ENCODE data around the gene TSLP.

The TSLP gene

GRCh38 chr5:111071413-111071812 is at the start of gene TSLP:
TSLP (plus strand) TSS chr5:111071713; CDS start chr5:111071891, 178 bp downstream.
- DNase-seq, result no peak

DNA sequence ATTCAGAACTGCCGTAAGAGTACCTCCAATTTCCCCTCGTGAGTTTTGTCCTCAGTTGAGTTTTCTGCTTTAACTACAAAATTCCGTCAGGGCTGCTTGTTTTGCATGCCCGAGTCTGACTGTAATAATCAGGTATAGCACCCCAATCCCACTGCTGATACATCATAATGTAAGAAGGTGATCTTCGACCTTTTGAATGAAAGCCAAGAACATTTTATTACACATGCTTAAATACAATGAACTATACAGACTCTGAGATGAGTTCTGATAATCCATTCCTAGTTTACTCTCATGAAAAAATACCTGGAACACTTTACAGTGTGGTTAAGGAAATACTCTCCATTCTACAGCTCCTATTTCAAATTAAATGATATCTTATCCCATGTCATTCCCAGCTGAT is 49.2 kb upstream of the TSLP start:
- DNase-seq, result no peak

DNA sequence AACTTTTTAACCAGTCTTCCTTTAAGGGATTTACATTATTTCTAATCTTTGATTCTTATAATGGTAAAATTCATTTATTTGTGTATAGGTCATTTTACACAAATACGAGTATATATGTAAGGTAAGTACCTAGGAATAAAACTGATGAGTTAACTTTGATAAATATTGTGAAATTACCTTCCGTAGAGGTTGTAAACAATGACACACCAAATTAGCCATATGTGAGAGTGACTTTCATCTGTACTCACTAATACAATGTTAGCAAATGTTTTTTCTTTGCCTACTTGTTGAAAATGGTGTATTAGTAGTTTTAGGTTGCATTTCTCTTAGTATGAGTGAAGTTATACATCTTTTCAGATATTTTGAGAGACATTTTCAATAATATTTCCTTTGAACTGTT is 42.6 kb upstream of the TSLP start:
- DNase-seq, result no peak

- DNase-seq, result no peak
Measured at GRCh38 chr5:111043712-111044506, 27.6 kb upstream of the TSLP start.

- no peak for DNase-seq
Measured at GRCh38 chr5:111058064-111058463, 13.4 kb upstream of the TSLP start.

GRCh38 chr5:111060169-111060568 is 11.3 kb upstream of the TSLP start:
- no peak for DNase-seq

DNA sequence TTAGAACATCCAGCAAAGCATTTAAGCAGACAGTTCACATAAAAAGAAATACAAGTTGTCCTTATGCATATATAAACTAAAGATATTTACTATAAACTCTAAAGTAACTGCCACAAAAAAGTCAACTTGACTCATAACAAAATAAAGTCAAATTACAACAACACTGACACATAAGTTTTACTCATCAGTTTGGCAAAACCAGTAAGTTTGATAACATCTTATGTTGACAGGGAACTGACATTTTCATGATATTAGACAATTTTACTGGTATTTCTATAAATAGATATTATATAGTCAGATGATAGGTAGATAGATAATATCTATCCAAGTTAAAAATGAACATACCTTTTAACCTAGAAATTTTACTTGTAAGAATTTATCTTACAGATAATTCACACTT is 9.9 kb upstream of the TSLP start:
- DNase-seq, result no peak

DNA sequence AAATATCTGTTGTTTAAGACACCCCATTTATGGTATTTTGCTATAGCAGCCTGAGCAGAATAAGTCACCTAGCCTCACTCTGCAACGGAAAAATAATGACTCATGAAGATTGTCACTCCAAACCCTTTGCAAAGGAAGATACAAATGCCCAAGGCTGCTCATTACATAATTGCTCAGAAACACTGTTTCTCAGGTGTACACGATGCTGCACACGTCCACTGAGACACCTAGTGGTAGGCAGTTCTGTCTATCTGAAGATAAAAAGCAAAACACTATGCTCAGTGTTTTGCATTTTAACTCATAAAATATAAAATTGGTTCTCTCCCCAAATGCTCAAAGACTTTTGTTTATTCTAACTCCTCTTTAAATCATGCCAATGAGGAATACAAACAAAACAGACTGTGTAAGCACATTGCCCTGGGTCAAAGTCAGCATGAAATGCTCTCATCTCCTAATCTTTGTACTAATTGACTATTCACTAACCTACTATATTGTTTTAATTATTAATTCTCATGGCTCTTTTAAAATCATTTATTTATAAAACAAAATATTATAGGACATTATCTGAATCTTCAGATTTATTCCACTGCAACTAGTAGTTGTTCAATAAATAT is 7.7 kb upstream of the TSLP start:
- no peak for DNase-seq

DNA sequence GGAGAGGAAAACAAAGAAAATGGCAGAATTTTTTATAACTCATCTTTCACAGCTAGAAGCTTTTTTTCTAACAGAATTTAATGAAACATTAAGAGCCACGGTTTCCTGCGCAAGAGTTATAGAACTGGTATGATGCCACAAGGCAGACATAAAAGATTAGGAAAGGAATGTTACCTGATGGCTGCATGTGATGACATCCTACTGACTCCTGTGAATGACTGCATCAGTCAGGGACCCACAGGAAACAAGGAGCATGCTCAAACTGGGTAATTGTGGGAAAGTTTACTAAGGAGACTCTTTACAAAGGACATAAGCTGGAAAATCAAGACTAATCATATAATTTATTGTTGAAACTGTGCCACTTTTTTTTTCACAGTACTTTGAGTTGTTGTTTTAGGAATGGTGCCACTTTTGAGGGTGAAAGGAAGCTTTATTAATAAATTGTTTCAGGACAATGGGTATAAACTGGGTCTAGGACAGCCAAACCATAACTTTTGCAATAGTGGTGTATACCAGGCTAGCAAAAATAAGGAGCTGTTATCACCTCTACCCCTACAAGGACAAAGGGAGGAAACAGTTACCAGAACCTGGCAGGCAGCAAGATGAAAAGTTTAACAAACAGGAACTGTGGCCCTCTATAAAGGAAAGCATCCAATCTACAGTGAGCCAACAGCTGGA is 5.1 kb upstream of the TSLP start:
- no peak for DNase-seq

- no peak for DNase-seq
Measured at GRCh38 chr5:111068213-111068612, 3.3 kb upstream of the TSLP start.

DNA sequence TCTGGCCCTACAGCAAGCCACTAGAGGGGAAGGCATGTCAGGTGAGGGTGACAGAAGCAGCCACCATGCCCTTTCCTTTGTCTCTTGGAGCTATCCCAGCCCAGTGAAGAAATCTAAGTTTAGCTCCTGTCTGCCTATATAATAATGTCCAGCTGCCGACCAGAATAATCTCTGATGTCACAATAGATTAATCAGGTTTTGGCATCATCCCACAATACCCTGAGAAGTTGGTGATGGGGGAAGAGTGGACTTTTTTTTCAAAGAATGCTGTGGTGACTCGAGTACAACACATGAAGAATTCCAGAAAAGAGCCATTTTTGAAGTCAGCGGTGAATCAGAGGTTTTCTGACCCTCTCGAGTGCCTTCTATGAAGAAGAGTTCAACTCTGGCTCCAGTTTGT is 1.7 kb upstream of the TSLP start:
- no peak for DNase-seq

GRCh38 chr5:111070272-111071134 is 1.0 kb upstream of the TSLP start:
- DNase-seq, result no peak

DNA sequence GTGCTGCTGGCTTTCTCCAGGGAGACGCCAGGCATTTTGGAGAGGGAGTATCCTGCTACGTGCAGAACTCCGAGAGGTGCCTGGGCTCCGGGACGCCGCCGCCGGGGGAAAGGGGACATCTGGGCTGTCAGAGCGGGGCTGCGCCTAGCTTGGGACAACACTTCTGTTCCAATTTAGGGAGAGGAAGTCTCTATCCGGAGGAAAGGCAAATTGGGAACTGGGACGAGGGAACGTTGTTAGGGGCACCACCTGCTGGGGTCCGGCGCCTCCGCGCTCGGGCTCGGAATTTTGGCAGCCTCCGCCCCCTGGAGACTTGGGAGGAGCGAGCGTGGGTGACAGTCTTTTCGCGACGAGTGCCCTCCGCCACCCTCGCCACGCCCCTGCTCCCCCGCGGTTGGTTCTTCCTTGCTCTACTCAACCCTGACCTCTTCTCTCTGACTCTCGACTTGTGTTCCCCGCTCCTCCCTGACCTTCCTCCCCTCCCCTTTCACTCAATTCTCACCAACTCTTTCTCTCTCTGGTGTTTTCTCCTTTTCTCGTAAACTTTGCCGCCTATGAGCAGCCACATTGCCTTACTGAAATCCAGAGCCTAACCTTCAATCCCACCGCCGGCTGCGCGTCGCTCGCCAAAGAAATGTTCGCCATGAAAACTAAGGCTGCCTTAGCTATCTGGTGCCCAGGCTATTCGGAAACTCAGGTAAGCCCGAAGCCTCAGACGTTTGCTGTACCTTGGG is 1.6 kb downstream of the TSLP start:
- DNase-seq, result peak; percentile 4

DNA sequence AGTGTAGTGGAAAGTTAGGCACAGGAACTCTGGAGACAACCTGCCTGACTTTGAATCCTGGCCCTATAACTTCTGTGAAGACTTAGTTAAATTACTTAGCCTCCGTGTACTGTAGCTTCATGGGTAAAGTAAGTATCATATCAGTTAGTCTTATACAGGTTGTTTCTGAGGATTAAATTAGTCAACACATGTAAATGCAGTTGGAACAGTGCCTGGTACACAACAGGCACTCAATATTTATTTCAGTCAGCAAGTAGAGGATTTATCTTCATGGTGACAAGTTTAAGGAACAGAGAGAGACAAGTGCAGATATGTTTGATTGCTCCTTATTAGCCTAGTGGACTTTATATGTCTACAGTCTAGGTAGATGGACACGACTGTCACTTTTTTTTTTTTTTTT is 2.7 kb downstream of the TSLP start:
- no peak for DNase-seq

- DNase-seq, result no peak
Measured at GRCh38 chr5:111075520-111075919, 4.0 kb downstream of the TSLP start.

DNA sequence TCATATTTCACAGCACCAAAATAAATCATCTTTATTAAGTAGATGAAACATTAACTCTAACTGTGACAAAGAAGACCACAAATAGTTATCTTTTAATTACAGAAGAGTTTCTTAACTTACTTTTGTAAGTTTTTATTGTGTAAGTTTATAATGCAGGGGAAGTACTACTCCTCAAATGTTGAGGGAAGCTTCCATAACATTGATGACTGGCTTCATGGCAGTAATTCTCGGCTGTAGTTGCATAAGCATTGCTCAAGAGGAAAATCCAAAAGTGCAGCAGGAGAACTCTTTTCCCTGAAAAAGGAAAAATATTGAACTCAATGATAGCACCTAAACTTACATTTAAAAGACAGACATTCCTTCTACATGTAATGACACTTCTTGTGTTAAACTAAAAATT is 4.6 kb downstream of the TSLP start:
- no peak for DNase-seq

DNA sequence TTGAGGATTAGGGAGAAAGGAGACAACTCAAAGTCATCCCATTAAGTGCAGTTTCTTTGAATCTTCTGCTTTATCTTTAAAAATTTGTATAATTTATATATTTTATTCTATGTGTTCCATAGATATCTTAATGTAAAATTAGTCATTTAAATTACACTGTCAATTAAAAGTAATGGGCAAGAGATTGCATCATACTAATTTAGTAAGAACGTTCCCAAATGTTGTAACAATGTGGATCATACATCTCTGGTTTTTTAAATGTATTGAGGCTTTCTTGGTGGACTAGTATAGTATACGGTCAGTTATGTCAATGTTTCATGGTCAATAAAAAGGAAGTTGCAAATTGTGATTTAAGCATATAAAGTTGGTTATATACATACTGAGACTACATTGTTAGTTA is 6.2 kb downstream of the TSLP start:
- no peak for DNase-seq

GRCh38 chr5:111079846-111080245 is 8.3 kb downstream of the TSLP start:
- DNase-seq, result no peak

DNA sequence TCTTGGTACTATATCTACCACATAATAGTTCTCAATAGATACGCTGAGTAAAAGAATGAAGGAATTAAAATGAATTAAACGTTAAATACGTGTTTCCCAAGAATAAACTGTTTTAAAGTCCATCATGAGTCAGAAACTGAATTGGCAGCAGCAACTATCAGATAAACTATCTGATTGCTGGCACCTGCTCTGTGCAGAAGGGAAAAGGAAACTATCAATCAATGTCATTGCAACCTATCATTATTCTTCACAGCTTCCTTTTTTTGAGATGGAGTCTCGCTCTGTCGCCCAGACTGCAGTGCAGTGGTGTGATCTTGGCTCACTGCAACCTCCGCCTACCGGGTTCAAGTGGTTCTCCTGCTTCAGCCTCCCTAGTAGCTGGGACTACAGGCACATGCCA is 11.8 kb downstream of the TSLP start:
- no peak for DNase-seq

- peak; percentile 90 for DNase-seq
Measured at GRCh38 chr5:111092062-111092853, 20.7 kb downstream of the TSLP start, which contains the start of gene WDR36. WDR36 (plus strand) TSS chr5:111092348; CDS start chr5:111092457, 109 bp downstream.

DNA sequence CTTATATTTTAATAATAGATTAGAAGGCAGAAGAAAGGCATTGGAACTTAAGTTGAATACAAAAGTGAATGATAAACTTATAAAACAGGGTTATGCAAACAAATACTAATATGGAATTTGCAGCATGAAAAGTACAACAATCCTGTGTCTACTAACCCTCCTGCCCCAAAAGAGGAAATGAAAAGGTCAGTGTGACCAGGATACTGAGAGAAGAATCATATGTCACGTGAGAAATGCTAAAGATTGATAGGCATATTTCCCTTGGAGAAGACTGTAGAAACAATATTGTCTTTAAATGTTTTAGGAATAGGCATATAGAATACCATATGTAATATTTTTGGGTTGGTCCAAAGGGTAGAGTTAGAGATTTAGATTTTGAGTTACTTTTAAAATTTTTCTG is 24.5 kb downstream of the TSLP start:
- no peak for DNase-seq
